PC-3 (cell line): ENCODE data around the gene KISS1R. TPM values are rescaled to one million over a fixed set of nuclear protein-coding genes. Genes with fewer than 3 reads are reported as not detected.

ENCODE experiments used
- ATAC-seq: fragments of 200-7000 bp; cut with Tn5 transposase; 2 replicates; pipeline ENCODE4 v1.9.1; 2020; ENCODE audit warnings: mild to moderate bottlenecking, moderate library complexity
- BruUV-seq: library from RNA; stranded (reverse); fragments of 400-500 nt; replicated peaks from 2 replicates; lab custom pipeline; 2021; lab: Mats Ljungman, UMichigan
- CTCF ChIA-PET: fragments of 300-600 bp; sonication (Branson Sonifier 250); formaldehyde crosslinking; loops from one replicate; lab custom pipeline; 2022; ENCODE audit warnings: antibody characterized with exemption; lab: Charles Lee
- POLR2A ChIA-PET: fragments of 300-600 bp; sonication (Branson Sonifier 250); formaldehyde crosslinking; loops from one replicate; lab custom pipeline; 2022; ENCODE audit warnings: antibody characterized with exemption; ENCODE audit not compliant: unreplicated experiment; lab: Charles Lee
- DNase-seq: peaks from one replicate; pipeline ENCODE4 v3.0.0-alpha.2; 2015
- H2AFZ ChIP-seq: fragments of 300-600 bp; sonication (generic); 2 replicates; pipeline ENCODE4 v1.6.0; 2016; ENCODE audit warnings: antibody characterized with exemption, low read length
- H3F3A ChIP-seq: fragments of 300-600 bp; sonication (generic); one replicate; pipeline ENCODE4 v1.6.0; 2017; ENCODE audit warnings: antibody characterized with exemption, low read length, control low read depth, mild to moderate bottlenecking; ENCODE audit not compliant: unreplicated experiment
- H3K27ac ChIP-seq: fragments of 300-600 bp; sonication (generic); 2 replicates; pipeline ENCODE4 v1.5.1; 2016; ENCODE audit warnings: mild to moderate bottlenecking, low read length
- H3K27me3 ChIP-seq: fragments of 300-600 bp; sonication (generic); 2 replicates; pipeline ENCODE4 v1.6.1; 2016; ENCODE audit warnings: low read length, mixed read lengths
- H3K36me3 ChIP-seq: fragments of 300-600 bp; sonication (generic); 2 replicates; pipeline ENCODE4 v1.6.1; 2016; ENCODE audit warnings: low read depth, mixed run types, low read length, mixed read lengths
- H3K4me1 ChIP-seq: fragments of 300-600 bp; sonication (generic); 2 replicates; pipeline ENCODE4 v1.5.1; 2016; ENCODE audit warnings: low read length; ENCODE audit not compliant: insufficient read depth
- H3K4me2 ChIP-seq: fragments of 300-600 bp; sonication (generic); 2 replicates; pipeline ENCODE4 v1.6.0; 2016; ENCODE audit warnings: low read length
- H3K4me3 ChIP-seq: fragments of 300-600 bp; sonication (generic); 2 replicates; pipeline ENCODE4 v1.5.1; 2016; ENCODE audit warnings: mild to moderate bottlenecking, low read length, mixed read lengths
- H3K79me2 ChIP-seq: fragments of 300-600 bp; sonication (generic); 2 replicates; pipeline ENCODE4 v1.6.1; 2017; ENCODE audit warnings: low read length, mixed read lengths
- H3K9ac ChIP-seq: fragments of 300-600 bp; sonication (generic); 2 replicates; pipeline ENCODE4 v1.6.0; 2016; ENCODE audit warnings: mild to moderate bottlenecking, low read length
- H3K9me2 ChIP-seq: fragments of 300-600 bp; sonication (generic); replicated peaks from 2 replicates; pipeline ENCODE4 v1.6.1; 2016; ENCODE audit warnings: mixed run types, low read length, mixed read lengths
- H3K9me3 ChIP-seq: fragments of 300-600 bp; sonication (generic); 2 replicates; pipeline ENCODE4 v1.6.1; 2016; ENCODE audit warnings: low read length, mixed read lengths
- H4K20me1 ChIP-seq: fragments of 300-600 bp; sonication (generic); 2 replicates; pipeline ENCODE4 v1.6.1; 2016; ENCODE audit warnings: low read length, mixed read lengths
- EZH2 ChIP-seq: fragments of 300-600 bp; sonication (generic); IDR thresholded peaks from one replicate; pipeline ENCODE4 v1.6.1; 2017; ENCODE audit warnings: antibody characterized with exemption, mild to moderate bottlenecking, low read length; ENCODE audit not compliant: unreplicated experiment
- EZH2phosphoT487 ChIP-seq: fragments of 300-600 bp; sonication (generic); IDR thresholded peaks from 2 replicates; pipeline ENCODE4 v1.6.1; 2018; ENCODE audit warnings: mild to moderate bottlenecking, antibody characterized with exemption, low read length, borderline replicate concordance
- intact Hi-C: fragments of 100-400 bp; cut with micrococcal nuclease; formaldehyde crosslinking; loops from 2 replicates; pipeline ENCODE4 v1.9.0; 2023
- total RNA-seq: library from RNA; depleted of rRNA; stranded (reverse); fragments of >200 nt; gene quantifications from 2 replicates; pipeline ENCODE4 v1.2.3, GENCODE V29; 2014
- TF ChIP-seq, protein P1 (sequence below): fragments of 300-600 bp; sonication (generic); conservative IDR thresholded peaks from 2 replicates; pipeline ENCODE4 v1.5.1; 2017; ENCODE audit warnings: antibody characterized with exemption, low read depth, mild to moderate bottlenecking, low read length

The KISS1R gene
- total RNA-seq, 1 experiment from 2014 or later: 3.9 TPM

DNA sequence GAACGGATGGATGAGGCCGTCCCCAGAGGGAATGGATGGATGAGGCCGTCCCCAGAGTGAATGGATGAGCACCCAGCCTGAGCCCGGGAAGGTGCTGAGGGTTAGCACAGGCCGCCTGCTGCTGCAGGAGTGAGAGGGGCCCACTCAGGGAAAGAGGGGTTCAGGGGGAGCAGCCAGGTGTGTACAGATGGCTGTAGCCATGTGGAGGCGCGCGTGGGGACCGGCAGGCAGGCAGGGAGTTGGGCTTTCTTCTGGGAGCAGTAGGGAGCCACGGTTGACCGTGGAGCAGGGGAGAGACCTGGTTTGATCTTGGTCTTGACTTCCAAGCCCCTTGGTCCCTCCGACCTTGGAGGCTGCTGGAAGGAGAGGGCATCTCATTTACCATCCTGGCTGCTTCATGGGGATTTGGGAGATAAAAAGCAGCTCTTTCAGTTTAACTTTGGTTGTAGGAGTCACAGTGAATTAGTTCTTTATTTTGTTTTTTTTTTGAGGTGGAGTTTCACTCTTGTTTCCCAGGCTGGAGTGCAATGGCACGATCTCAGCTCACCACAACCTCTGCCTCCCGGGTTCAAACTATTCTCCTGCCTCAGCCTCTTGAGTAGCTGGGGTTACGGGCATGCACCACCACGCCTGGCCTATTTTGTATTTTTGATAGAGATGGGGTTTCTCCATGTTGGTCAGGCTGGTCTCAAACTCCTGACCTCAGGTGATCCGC, 33.4 kb downstream of the KISS1R start:
- Histone ChIP-seq H3F3A (no peaks in the 10 kb centered on the region), H2AFZ (no peak overlapping the region), H3K27ac (no peak overlapping the region), H3K79me2 (no peaks in the 10 kb centered on the region), H3K9me2 (no peaks in the 10 kb centered on the region), H3K9me3 (no peaks in the 10 kb centered on the region), H3K4me1 (peaks cover 6% of the 10 kb centered on the region), H3K9ac (no peak overlapping the region), H3K4me3 (no peak overlapping the region), H3K36me3 (no peaks in the 10 kb centered on the region), H3K4me2 (no peak overlapping the region), H4K20me1 (no peaks in the 10 kb centered on the region), H3K27me3 (no peaks in the 10 kb centered on the region)
- intact Hi-C loops: no loop called here
- CTCF ChIA-PET: no interaction called here
- no peak for TF ChIP-seq EZH2
- no peak for TF ChIP-seq EZH2phosphoT487
- TF ChIP-seq, protein P1, sequence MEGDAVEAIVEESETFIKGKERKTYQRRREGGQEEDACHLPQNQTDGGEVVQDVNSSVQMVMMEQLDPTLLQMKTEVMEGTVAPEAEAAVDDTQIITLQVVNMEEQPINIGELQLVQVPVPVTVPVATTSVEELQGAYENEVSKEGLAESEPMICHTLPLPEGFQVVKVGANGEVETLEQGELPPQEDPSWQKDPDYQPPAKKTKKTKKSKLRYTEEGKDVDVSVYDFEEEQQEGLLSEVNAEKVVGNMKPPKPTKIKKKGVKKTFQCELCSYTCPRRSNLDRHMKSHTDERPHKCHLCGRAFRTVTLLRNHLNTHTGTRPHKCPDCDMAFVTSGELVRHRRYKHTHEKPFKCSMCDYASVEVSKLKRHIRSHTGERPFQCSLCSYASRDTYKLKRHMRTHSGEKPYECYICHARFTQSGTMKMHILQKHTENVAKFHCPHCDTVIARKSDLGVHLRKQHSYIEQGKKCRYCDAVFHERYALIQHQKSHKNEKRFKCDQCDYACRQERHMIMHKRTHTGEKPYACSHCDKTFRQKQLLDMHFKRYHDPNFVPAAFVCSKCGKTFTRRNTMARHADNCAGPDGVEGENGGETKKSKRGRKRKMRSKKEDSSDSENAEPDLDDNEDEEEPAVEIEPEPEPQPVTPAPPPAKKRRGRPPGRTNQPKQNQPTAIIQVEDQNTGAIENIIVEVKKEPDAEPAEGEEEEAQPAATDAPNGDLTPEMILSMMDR: no peak
- POLR2A ChIA-PET: no interaction called here
- no TSS peak for BruUV-seq
- ATAC-seq (no peak), DNase-seq (no peak)

- Histone ChIP-seq H3K9me2 (no peaks in the 10 kb centered on the region), H3F3A (no peaks in the 10 kb centered on the region), H3K4me3 (no peak overlapping the region), H3K4me2 (no peak overlapping the region), H3K27ac (no peak overlapping the region), H3K4me1 (peaks cover 6% of the 10 kb centered on the region), H2AFZ (no peak overlapping the region), H4K20me1 (no peaks in the 10 kb centered on the region), H3K27me3 (no peaks in the 10 kb centered on the region), H3K9ac (no peak overlapping the region), H3K79me2 (no peaks in the 10 kb centered on the region), H3K9me3 (no peaks in the 10 kb centered on the region), H3K36me3 (no peaks in the 10 kb centered on the region)
- TF ChIP-seq, protein P1: no peak
- ATAC-seq: no peak
- BruUV-seq: no TSS peak
- intact Hi-C loops: no loop called here
- ChIA-PET POLR2A (no interaction called here), CTCF (no interaction called here)
- no peak for DNase-seq
Observed at GRCh38 chr19:952049-952679, 35.0 kb downstream of the KISS1R start.
